Inferior parietal cortex (tissue), 1 donor: ENCODE results near the gene FN1.
"Not testable (repeated sequence)": the region's sequence is repeated elsewhere in the genome, so short reads cannot be mapped to it uniquely, and the experiment has no call there.

Source experiments
- DNase-seq: peaks from one replicate; pipeline ENCODE4 v3.0.0-alpha.2; 2016; ENCODE audit errors: extremely low spot score

Gene FN1

GRCh38 chr2:215423234-215423633 is 12.6 kb downstream of the FN1 start:
- DNase-seq: no peak

- no peak for DNase-seq
Observed at GRCh38 chr2:215422676-215423075, 13.2 kb downstream of the FN1 start.

GRCh38 chr2:215421859-215422461 is 13.9 kb downstream of the FN1 start:
- DNase-seq: no peak

GRCh38 chr2:215420471-215420935 is 15.4 kb downstream of the FN1 start:
- DNase-seq: no peak

GRCh38 chr2:215419769-215420470 is 15.9 kb downstream of the FN1 start:
- no peak for DNase-seq

- no peak for DNase-seq
Observed at GRCh38 chr2:215419113-215419512, 16.8 kb downstream of the FN1 start.

GRCh38 chr2:215418064-215418963 is 17.6 kb downstream of the FN1 start:
- DNase-seq: no peak

GRCh38 chr2:215417400-215417951 is 18.4 kb downstream of the FN1 start:
- no peak for DNase-seq

GRCh38 chr2:215416656-215417055 is 19.2 kb downstream of the FN1 start:
- DNase-seq: no peak

- DNase-seq: no peak
Observed at GRCh38 chr2:215415820-215416577, 19.9 kb downstream of the FN1 start.

- no peak for DNase-seq
Observed at GRCh38 chr2:215415218-215415617, 20.6 kb downstream of the FN1 start.

GRCh38 chr2:215414674-215415073 is 21.2 kb downstream of the FN1 start:
- no peak for DNase-seq

GRCh38 chr2:215413974-215414373 is 21.9 kb downstream of the FN1 start:
- no peak for DNase-seq

- DNase-seq: no peak
Observed at GRCh38 chr2:215413484-215413777, 22.4 kb downstream of the FN1 start.

- no peak for DNase-seq
Observed at GRCh38 chr2:215411941-215412743, 23.7 kb downstream of the FN1 start.

GRCh38 chr2:215410932-215411285 is 25.0 kb downstream of the FN1 start:
- DNase-seq: no peak

- not testable (repeated sequence) for DNase-seq
Observed at GRCh38 chr2:215410181-215410931, 25.5 kb downstream of the FN1 start.

- no peak for DNase-seq
Observed at GRCh38 chr2:215409331-215410127, 26.3 kb downstream of the FN1 start.

- not testable (repeated sequence) for DNase-seq
Observed at GRCh38 chr2:215408441-215408840, 27.4 kb downstream of the FN1 start.
